ENCODE results near the gene CNKSR2. TPM values are rescaled to one million over a fixed set of nuclear protein-coding genes. Genes with fewer than 3 reads are reported as not detected.

The CNKSR2 gene
- total RNA-seq, 1 experiment from 2014 or later: 52.9 TPM

DNA sequence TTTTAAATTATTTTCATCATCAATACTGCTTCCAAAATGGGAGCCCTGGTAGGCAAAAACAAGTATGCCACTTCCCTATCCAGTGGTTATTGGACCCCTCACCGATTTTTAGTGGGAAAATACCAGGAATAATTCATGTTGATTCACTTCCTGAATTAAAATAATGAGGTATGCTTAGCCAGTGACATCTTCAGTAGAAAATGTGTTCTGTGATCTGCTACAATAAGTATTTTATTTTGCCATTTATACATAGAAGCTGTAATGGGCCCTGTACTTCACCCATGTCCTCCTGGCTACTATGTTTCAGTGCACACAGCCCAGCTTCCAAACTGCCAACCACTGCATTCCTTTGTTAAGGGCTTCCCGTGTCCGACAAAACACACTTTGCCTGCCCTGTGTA, 324.9 kb downstream of the CNKSR2 start:
- Histone ChIP-seq H3K18ac (ENCODE audit: insufficient read length, low read depth, low read length) (no peak overlapping the region), H3K4me1 (ENCODE audit: insufficient read depth, low read length) (no peaks in the 10 kb centered on the region; the same call in 1 of the 2 replicates), H3K4me2 (ENCODE audit: insufficient read depth, insufficient read length, low read length) (no peak overlapping the region), H3K27ac (ENCODE audit: insufficient read length, low read depth, low read length) (no peak overlapping the region), H2BK120ac (ENCODE audit: low read depth, low read length, poor library complexity, severe bottlenecking) (no peak overlapping the region), H3K23ac (ENCODE audit: insufficient read length, low read depth, low read length) (no peak overlapping the region), H2AK5ac (ENCODE audit: insufficient read length, low read length) (no peak overlapping the region), H3K27me3 (ENCODE audit: insufficient read depth, low read length) (no peaks in the 10 kb centered on the region), H4K8ac (replicated peaks; ENCODE audit: insufficient read length, low read depth, low read length) (no peak overlapping the region), H3K23me2 (ENCODE audit: insufficient read length, low read depth, low read length, poor library complexity, severe bottlenecking) (no peaks in the 10 kb centered on the region), H4K5ac (ENCODE audit: insufficient read length, low read depth, low read length) (no peak overlapping the region), H2BK5ac (ENCODE audit: insufficient read length, low read length) (no peak overlapping the region), H2BK12ac (ENCODE audit: insufficient read length, low read depth, low read length) (no peak overlapping the region), H3K79me2 (ENCODE audit: insufficient read depth, low read length) (no peaks in the 10 kb centered on the region), H2AFZ (ENCODE audit: low read length) (no peak overlapping the region), H3K56ac (ENCODE audit: insufficient read length, low read depth, low read length) (no peak overlapping the region), H4K20me1 (ENCODE audit: control insufficient read depth, insufficient read depth, insufficient read length) (no peaks in the 10 kb centered on the region), H4K91ac (ENCODE audit: insufficient read length, low read depth, low read length) (no peak overlapping the region), H2BK20ac (ENCODE audit: low read depth, low read length, poor library complexity, severe bottlenecking) (no peak overlapping the region), H3K9me3 (ENCODE audit: control insufficient read depth, low read depth, low read length) (no peaks in the 10 kb centered on the region), H3K9ac (ENCODE audit: extremely low read depth, insufficient read length, low read length) (no peak overlapping the region), H3K4ac (ENCODE audit: low read depth, low read length) (no peak overlapping the region), H2BK15ac (ENCODE audit: low read depth, low read length) (no peak overlapping the region), H3K79me1 (ENCODE audit: insufficient read depth, low read depth, low read length, poor library complexity, severe bottlenecking) (no peaks in the 10 kb centered on the region), H3K14ac (ENCODE audit: insufficient read depth, low read length) (no peak overlapping the region), H3T11ph (ENCODE audit: low read length) (no peak overlapping the region)
- TF ChIP-seq, protein P1, sequence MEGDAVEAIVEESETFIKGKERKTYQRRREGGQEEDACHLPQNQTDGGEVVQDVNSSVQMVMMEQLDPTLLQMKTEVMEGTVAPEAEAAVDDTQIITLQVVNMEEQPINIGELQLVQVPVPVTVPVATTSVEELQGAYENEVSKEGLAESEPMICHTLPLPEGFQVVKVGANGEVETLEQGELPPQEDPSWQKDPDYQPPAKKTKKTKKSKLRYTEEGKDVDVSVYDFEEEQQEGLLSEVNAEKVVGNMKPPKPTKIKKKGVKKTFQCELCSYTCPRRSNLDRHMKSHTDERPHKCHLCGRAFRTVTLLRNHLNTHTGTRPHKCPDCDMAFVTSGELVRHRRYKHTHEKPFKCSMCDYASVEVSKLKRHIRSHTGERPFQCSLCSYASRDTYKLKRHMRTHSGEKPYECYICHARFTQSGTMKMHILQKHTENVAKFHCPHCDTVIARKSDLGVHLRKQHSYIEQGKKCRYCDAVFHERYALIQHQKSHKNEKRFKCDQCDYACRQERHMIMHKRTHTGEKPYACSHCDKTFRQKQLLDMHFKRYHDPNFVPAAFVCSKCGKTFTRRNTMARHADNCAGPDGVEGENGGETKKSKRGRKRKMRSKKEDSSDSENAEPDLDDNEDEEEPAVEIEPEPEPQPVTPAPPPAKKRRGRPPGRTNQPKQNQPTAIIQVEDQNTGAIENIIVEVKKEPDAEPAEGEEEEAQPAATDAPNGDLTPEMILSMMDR (conservative IDR thresholded peaks at IDR 0.05): no peak
- no peaks in the 10 kb centered on the region for H3K27me3 Mint-ChIP-seq (ENCODE audit: low read depth)
- H3K36me3 Mint-ChIP-seq (ENCODE audit: insufficient read depth in 1 of 3, low read depth in 3 of 3): no peaks in the 10 kb centered on the region; a peak in 1 of 7 replicates
- no peak overlapping the region for H3K4me3 Mint-ChIP-seq
- no CpG with 5 or more reads among the region's 3 CpGs for WGBS (ENCODE audit: extremely low coverage, insufficient read length, low lambda C conversion rate)
- DNase-seq: no peak
- peaks cover 0 to 29% of the 10 kb centered on the region in 2 experiments; a peak in 3 of 5 replicates for H3K9me3 Mint-ChIP-seq
- H3K27ac Mint-ChIP-seq: no peak overlapping the region; a peak in 1 of 7 replicates
- H3K4me1 Mint-ChIP-seq: peaks cover 9% of the 10 kb centered on the region in 2 experiments
